ENCODE results near the gene C4orf54. TPM values are rescaled to one million over a fixed set of nuclear protein-coding genes. Genes with fewer than 3 reads are reported as not detected.

Gene C4orf54
- total RNA-seq, 4 donors from 2014 or later, result 30.6 to 68.3 (median 43.6) TPM

- peaks cover 0 to 2% (median 0%) of the 10 kb centered on the region in 3 donors for H3K9me3 ChIP-seq
- intact Hi-C loops (cut with DNase I; ENCODE audit: low total_unique reads), result loop anchor here (2.0 kb wide), 1 partner anchor 44 kb away; no protein-coding TSS in a partner anchor
- in situ Hi-C loops (cut with MboI; ENCODE audit: low sequenced_read_pairs in 4 of 4), result no loop called here
- DNase-seq (peak; percentile 79 to 84), ATAC-seq (peak; percentile 98 to 99)
- no peaks in the 10 kb centered on the region for H3K27me3 ChIP-seq
- H3K4me1 ChIP-seq, result peaks cover 8 to 21% of the 10 kb centered on the region in 2 donors
- H3K4me3 ChIP-seq, result peak overlapping the region in 1 of 4 donors; percentile 14
- TF ChIP-seq POLR2A (IDR thresholded peaks at IDR 0.05) (no peak), CTCF (IDR thresholded peaks at IDR 0.05 in 4 of 5, conservative IDR thresholded peaks at IDR 0.05 in 1 of 5) (peak in 2 of 5 experiments; percentile 26 to 47)
- H3K27ac ChIP-seq, result peak overlapping the region; percentile 81 to 90 (median 84)
- no peaks in the 10 kb centered on the region for H3K36me3 ChIP-seq
These were observed 21.6 kb upstream of the C4orf54 start for GRCh38 chr4:99679204-99679603.

GRCh38 chr4:99677161-99677560 lies 19.5 kb upstream of the C4orf54 start:
- Histone ChIP-seq H3K27me3 (no peaks in the 10 kb centered on the region), H3K36me3 (no peaks in the 10 kb centered on the region), H3K27ac (peak overlapping the region in 1 of 4 donors; percentile 18), H3K4me3 (no peak overlapping the region), H3K4me1 (peaks cover 8 to 21% of the 10 kb centered on the region in 2 donors), H3K9me3 (peaks cover 0 to 8% (median 3%) of the 10 kb centered on the region in 3 donors)
- no peak for ATAC-seq
- in situ Hi-C loops (cut with MboI; ENCODE audit: low sequenced_read_pairs in 4 of 4), result no loop called here
- intact Hi-C loops (cut with DNase I; ENCODE audit: low total_unique reads), result loop anchor here (2.0 kb wide), 1 partner anchor 18 kb away; no protein-coding TSS in a partner anchor
- TF ChIP-seq CTCF (IDR thresholded peaks at IDR 0.05 in 4 of 5, conservative IDR thresholded peaks at IDR 0.05 in 1 of 5), result no peak
- TF ChIP-seq POLR2A (IDR thresholded peaks at IDR 0.05), result no peak
- no peak for DNase-seq

GRCh38 chr4:99670409-99671073 lies 12.9 kb upstream of the C4orf54 start:
- H3K4me1 ChIP-seq, result no peaks in the 10 kb centered on the region
- no peak overlapping the region for H3K4me3 ChIP-seq
- no peak overlapping the region for H3K27ac ChIP-seq
- DNase-seq, result no peak
- in situ Hi-C loops (cut with MboI; ENCODE audit: low sequenced_read_pairs in 4 of 4) (no loop called here), intact Hi-C loops (cut with DNase I; ENCODE audit: low total_unique reads) (loop anchor here (5.0 kb wide), 1 partner anchor 1047 kb away; no protein-coding TSS in a partner anchor)
- H3K9me3 ChIP-seq, result peaks cover 0 to 8% (median 3%) of the 10 kb centered on the region in 3 donors
- TF ChIP-seq CTCF (IDR thresholded peaks at IDR 0.05 in 4 of 5, conservative IDR thresholded peaks at IDR 0.05 in 1 of 5) (no peak), POLR2A (IDR thresholded peaks at IDR 0.05) (no peak)
- H3K36me3 ChIP-seq, result no peaks in the 10 kb centered on the region
- ATAC-seq, result no peak
- no peaks in the 10 kb centered on the region for H3K27me3 ChIP-seq

- no peaks in the 10 kb centered on the region for H3K4me1 ChIP-seq
- no peak overlapping the region for H3K4me3 ChIP-seq
- H3K27me3 ChIP-seq, result no peaks in the 10 kb centered on the region
- H3K36me3 ChIP-seq, result no peaks in the 10 kb centered on the region
- ATAC-seq, result no peak
- in situ Hi-C loops (cut with MboI; ENCODE audit: low sequenced_read_pairs in 4 of 4) (no loop called here), intact Hi-C loops (cut with DNase I; ENCODE audit: low total_unique reads) (no loop called here)
- TF ChIP-seq CTCF (IDR thresholded peaks at IDR 0.05 in 4 of 5, conservative IDR thresholded peaks at IDR 0.05 in 1 of 5) (no peak), POLR2A (IDR thresholded peaks at IDR 0.05) (no peak)
- DNase-seq, result no peak
- no peak overlapping the region for H3K27ac ChIP-seq
- H3K9me3 ChIP-seq, result peaks cover 0 to 8% (median 0%) of the 10 kb centered on the region in 3 donors
These were observed 11.5 kb upstream of the C4orf54 start for GRCh38 chr4:99669084-99669483.
